ENCODE results near the gene AKT3.

AKT3 gene

GRCh38 chr1:243501002-243501401 is 349.0 kb downstream of the AKT3 start:
- DNase-seq = no peak

DNA sequence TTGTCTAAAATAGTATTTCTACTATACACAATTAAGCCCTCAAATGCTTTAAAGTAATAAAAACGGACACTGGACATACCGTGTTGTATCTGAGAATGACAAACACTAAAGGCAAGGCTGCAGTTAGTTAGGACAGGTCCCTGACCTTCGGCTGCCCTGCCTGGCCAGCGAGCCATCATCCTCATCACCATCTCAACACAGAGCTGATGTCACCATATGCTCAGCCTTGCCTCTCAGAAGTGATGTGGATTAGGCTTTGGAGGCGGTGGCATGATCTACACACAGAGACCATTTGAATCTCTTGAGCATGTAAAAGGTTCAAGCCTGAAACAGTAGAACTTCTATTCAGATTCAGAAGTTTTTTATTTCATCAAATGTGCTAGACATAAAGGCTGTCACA is 349.5 kb downstream of the AKT3 start:
- DNase-seq = no peak

DNA sequence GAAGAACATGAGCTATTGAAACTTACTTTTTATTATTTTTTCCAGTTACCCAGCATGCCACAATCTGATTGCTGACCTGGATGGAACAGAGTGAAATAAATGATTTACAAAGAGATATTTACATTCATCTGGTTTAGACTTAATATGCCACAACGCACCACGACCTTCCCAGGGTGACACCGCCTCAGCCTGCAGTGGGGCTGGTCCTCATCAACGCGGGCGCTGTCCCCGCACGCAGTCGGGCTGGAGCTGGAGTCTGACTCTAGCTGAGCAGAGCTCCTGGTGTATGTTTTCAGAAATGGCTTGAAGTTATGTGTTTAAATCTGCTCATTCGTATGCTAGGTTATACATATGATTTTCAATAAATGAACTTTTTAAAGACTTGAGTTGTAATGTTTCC is 350.3 kb downstream of the AKT3 start:
- DNase-seq = no peak

- no peak for DNase-seq
Observed at GRCh38 chr1:243499248-243499647, 350.8 kb downstream of the AKT3 start.

DNA sequence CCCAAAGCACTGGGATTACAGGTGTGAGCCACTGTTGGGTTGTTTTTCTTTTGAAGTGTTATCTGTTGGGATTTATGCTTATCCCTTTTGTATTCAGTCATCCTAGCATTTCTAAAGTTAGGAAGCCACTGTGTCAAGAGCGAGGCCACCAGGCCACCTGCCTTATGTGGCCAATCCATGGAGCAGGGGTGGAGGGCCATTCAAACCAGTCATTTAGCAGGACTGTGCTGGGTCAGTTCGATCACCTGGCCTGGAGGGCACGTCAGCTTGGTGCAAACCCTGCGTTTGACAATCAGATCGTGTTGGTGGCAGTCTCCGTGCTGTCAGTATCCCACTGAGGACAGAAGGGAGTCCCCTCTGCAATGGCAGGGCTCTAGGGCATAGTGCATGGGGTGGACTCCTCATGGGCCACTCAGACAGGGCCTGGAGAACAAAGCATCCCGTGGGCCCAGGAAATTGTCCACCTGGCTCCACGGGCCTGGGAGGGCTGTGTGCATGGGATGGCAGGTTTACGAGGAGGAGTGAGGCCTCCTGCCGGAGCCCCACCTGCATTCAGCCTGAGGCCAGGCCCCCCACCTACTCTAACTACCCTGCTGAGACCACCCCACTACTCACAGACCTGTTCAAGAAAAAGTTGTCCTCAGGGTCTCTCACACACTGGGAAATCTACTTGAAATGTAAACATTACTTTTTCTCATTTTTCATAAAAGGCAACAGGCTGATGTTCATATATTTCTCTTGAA is 351.9 kb downstream of the AKT3 start:
- DNase-seq = no peak

DNA sequence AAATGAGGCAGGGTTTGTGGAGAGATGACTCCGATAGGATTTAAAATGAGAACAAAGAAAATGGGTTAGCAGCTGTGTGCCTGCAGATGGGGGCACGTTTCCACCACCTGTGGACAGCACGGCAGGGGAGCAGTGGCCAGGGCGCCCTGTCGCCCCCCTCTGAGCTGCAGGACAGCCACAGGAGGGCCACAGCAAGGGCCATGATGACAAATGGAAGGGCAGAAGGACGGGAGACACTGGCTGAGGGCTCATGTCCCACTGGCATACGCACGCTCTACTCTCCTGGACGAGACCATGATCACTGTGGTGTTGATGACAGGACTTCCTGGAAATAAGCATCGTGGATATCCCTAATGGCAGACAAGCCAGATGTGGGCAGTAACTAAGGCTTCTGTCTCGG is 353.2 kb downstream of the AKT3 start:
- no peak for DNase-seq

DNA sequence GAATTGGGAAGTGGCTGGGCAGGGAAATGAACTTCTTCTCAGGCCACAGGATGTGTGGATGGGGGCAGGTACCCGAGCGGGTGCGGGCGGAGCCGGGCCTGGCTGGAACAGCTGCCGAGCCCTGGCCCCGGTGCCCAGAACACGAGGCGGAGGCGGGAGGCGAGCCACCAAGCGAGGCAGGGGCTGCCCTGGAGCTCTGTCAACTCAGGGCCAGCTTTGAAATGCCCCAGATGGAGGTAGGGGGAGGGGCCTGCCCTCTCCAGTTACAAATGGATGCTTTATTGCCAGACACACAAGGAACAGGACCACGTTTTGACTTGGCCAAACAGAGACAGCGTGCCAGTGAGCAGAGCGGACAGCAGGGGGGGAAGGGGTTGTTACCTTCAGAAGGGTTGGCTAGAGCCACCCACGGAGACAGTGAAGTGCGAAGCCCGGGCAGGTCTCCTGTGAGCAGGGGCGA is 353.8 kb downstream of the AKT3 start:
- no peak for DNase-seq

GRCh38 chr1:243495442-243496186 is 354.4 kb downstream of the AKT3 start:
- no peak for DNase-seq

DNA sequence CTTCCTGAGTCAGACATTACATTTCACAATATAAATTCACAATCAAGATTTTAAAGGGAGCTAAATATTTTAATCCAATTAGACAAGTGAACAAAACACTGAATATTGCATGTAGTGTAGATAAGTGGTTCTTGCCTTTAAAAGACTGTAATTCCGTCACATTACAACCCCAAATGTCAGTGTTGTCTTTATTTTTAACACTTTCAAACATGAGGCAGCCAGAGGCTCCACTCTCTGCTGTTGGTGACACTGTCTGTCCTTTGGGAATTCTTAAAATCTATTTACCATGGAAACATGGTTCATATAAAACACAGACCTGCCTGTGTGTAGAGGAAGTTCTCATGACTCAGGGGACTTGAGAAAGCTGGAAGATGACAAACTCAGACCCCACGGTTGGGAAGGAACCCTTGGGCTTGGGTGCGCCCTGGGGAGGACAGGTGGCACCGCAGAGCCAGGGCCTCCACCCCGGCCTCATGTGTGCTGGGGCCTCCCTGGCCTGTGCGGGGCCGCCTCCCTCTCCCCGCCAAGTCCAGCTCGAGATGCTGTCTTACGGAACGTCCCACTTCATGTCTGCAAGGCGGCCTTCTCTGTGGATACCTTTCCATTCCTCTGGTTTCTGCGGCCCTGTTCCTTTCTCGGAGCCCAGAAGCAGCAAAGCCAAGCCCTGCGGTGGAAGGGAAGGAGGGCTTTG is 355.2 kb downstream of the AKT3 start:
- no peak for DNase-seq

DNA sequence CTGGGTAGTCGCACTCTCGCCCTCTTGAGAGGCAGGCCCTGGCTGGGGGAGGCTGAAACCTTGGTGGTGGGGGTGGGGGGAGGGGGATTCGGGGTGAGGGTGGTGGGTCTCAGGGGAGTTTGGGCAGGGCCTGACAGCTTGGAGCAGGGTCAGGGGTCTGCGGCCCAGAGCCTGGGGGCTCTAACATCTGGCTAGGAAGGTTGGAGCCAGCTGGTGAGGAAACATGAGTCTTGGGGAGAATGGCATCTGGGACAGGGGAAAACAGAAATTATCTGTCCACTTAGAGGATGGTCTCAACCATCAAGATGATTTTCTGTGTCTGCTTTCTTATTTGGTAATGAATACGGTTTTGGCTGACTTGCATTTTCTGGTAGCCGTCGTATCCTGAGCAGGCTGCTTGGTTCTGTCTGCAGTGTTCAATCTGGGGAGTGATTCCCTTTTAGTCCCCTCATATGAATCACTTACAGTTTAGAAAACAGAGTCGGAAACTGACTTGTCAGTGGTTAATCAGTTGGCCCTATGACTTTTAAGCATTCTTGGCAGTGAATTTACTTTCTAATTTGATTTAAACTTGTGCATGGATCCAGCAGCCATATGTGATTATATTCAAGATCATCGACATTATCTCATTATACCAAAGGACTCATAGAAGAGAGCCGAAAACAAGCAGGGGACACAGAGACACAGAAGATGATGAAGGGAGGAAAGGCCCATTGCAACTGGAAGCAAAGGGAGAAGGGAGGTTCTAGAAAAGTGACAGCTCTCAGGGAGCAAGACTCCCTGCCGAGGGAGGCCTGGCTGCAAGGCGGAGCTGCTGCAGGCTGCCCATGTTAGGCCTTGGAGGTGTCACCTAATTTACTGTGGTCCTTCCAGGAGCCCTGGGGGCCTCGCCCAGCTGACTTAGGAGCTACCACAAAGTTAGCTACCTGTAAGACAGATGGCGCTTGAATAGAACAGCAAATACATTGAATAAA is 356.6 kb downstream of the AKT3 start:
- no peak for DNase-seq

- DNase-seq = no peak
Observed at GRCh38 chr1:243490748-243491686, 359.0 kb downstream of the AKT3 start.

DNA sequence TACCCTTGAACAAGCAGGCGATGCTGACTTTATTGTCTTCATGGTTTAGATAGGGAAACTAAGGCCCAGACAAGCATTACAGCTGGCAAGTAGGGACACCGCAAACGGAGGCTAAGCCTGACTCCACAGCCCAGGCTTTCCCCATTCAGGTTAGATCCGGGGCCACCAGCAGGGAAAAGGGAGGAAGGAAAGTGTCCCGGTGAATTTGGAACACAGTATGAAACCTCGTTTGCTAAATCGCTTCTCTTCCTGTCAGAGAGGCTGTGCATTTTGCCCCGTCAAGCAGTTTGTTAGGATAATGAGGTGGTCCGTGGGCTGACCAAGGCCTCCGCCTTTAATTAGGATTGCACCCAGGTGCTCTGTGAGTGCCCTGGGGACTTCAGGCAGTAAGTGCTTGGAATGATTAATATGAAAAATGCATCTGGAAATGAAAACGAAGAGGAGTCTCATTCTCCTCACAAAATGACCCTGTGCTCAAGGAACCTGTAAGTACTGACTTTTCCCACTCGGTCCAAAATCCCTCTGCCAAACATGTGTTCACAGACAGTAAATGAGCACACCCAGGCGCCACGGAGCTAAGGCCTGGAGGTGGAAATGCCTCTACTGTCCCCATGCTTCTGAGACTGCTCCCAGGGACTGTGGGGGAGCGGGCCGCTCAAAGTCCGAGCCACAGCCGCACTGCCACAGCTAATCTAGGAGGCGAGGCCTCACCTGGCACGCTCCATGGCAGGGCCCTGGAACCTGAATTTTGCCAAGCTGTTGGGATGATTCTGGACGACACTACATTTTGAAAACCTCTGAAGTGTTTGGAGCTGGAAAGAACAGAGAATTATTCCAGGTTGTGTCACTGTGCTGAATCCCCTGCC is 360.1 kb downstream of the AKT3 start:
- no peak for DNase-seq

GRCh38 chr1:243489158-243489527 is 360.9 kb downstream of the AKT3 start:
- no peak for DNase-seq

- peak; percentile 57 for DNase-seq
Observed at GRCh38 chr1:243488459-243489157, 361.4 kb downstream of the AKT3 start.

GRCh38 chr1:243487649-243488227 is 362.3 kb downstream of the AKT3 start:
- DNase-seq = no peak

DNA sequence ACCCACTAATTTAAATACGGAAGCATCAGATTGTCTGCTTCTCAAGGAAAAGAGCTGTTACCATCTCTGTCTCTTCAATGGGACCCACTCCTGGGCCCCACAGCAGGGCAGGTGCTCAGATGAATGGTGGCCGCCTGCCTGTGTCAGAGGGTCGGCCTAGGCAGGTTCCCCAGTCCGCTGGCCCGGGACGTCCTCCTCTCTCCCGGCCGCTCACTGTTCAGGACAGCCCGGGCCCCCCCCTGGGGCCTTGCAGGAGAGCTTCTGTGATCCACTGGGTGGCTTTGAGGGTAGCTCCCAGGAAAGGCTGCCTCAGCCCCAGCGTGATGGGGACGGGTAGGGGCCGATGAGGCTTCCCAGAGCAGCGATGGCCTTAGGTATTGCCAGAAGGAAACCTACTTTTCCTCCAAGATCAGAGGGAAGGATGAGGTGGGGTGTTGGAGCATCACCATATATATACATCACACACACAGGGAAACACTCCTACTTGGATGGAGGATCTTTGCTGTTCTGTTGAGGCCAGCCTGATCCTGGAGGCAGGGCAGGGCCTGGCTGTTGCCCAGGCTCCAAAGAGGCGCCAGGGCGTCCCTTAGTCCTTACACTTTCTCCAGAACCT is 362.9 kb downstream of the AKT3 start:
- DNase-seq = no peak

GRCh38 chr1:243483952-243484351 is 366.1 kb downstream of the AKT3 start:
- no peak for DNase-seq

- peak; percentile 73 for DNase-seq
Observed at GRCh38 chr1:243483071-243483771, 366.8 kb downstream of the AKT3 start.

All from eye (tissue), 1 donor.